PC-3 (cell line): Measurements from ENCODE around the gene NTM.

Source experiments
- EZH2 ChIP-seq: fragments of 300-600 bp; sonication (generic); IDR thresholded peaks from one replicate; pipeline ENCODE4 v1.6.1; 2017; ENCODE audit warnings: antibody characterized with exemption, mild to moderate bottlenecking, low read length; ENCODE audit not compliant: unreplicated experiment
- EZH2phosphoT487 ChIP-seq: fragments of 300-600 bp; sonication (generic); IDR thresholded peaks from 2 replicates; pipeline ENCODE4 v1.6.1; 2018; ENCODE audit warnings: mild to moderate bottlenecking, antibody characterized with exemption, low read length, borderline replicate concordance
- TF ChIP-seq, protein P1 (sequence below): fragments of 300-600 bp; sonication (generic); conservative IDR thresholded peaks from 2 replicates; pipeline ENCODE4 v1.5.1; 2017; ENCODE audit warnings: antibody characterized with exemption, low read depth, mild to moderate bottlenecking, low read length

GRCh38 chr11:132342408-132342807, 972.0 kb downstream of the NTM start:
- TF ChIP-seq, protein P1, sequence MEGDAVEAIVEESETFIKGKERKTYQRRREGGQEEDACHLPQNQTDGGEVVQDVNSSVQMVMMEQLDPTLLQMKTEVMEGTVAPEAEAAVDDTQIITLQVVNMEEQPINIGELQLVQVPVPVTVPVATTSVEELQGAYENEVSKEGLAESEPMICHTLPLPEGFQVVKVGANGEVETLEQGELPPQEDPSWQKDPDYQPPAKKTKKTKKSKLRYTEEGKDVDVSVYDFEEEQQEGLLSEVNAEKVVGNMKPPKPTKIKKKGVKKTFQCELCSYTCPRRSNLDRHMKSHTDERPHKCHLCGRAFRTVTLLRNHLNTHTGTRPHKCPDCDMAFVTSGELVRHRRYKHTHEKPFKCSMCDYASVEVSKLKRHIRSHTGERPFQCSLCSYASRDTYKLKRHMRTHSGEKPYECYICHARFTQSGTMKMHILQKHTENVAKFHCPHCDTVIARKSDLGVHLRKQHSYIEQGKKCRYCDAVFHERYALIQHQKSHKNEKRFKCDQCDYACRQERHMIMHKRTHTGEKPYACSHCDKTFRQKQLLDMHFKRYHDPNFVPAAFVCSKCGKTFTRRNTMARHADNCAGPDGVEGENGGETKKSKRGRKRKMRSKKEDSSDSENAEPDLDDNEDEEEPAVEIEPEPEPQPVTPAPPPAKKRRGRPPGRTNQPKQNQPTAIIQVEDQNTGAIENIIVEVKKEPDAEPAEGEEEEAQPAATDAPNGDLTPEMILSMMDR, result no peak
- TF ChIP-seq EZH2 (no peak), EZH2phosphoT487 (no peak)
